RWPE2 (cell line): Measurements from ENCODE around the gene NDOR1.

Source experiments
- ATAC-seq: fragments of 200-7000 bp; cut with Tn5 transposase; 3 replicates; pipeline ENCODE4 v1.9.1; 2021; ENCODE audit warnings: low read depth
- DNase-seq: peaks from one replicate; pipeline ENCODE4 v3.0.0-alpha.2; 2020; ENCODE audit warnings: low spot score
- H3K27ac ChIP-seq: fragments of 450-650 bp; 2 replicates; pipeline ENCODE4 v1.5.1; 2017; ENCODE audit warnings: mild to moderate bottlenecking; ENCODE audit not compliant: poor library complexity, severe bottlenecking
- H3K27me3 ChIP-seq: fragments of 250-450 bp; sonication (Bioruptor Pico); 2 replicates; pipeline ENCODE4 v1.5.1; 2021; ENCODE audit warnings: mild to moderate bottlenecking, moderate library complexity; ENCODE audit not compliant: insufficient read depth, poor library complexity, severe bottlenecking
- H3K36me3 ChIP-seq: fragments of 250-450 bp; sonication (Bioruptor Pico); 2 replicates; pipeline ENCODE4 v1.5.1; 2020; ENCODE audit warnings: low read depth, mild to moderate bottlenecking, moderate library complexity
- H3K4me1 ChIP-seq: fragments of 250-450 bp; sonication (Bioruptor Pico); 2 replicates; pipeline ENCODE4 v1.5.1; 2021; ENCODE audit warnings: mild to moderate bottlenecking, moderate library complexity; ENCODE audit not compliant: insufficient read depth, poor library complexity, severe bottlenecking
- H3K4me3 ChIP-seq: fragments of 250-450 bp; sonication (Bioruptor Pico); 2 replicates; pipeline ENCODE4 v1.5.1; 2021; ENCODE audit warnings: mild to moderate bottlenecking, moderate library complexity; ENCODE audit not compliant: severe bottlenecking
- H3K9me3 ChIP-seq: fragments of 250-450 bp; sonication (Bioruptor Pico); 2 replicates; pipeline ENCODE4 v1.5.1; 2021; ENCODE audit warnings: mild to moderate bottlenecking, moderate library complexity; ENCODE audit not compliant: severe bottlenecking
- CTCF ChIP-seq: fragments of 450-650 bp; IDR thresholded peaks from one replicate; pipeline ENCODE4 v1.5.1; 2017; ENCODE audit warnings: mild to moderate bottlenecking, moderate library complexity; ENCODE audit not compliant: poor library complexity, severe bottlenecking

NDOR1 gene

GRCh38 chr9:137214620-137215019 lies 9.1 kb downstream of the NDOR1 start:
- H3K36me3 ChIP-seq, result peaks cover 6% of the 10 kb centered on the region; the same call in 1 of the 2 replicates
- ATAC-seq, result no peak

GRCh38 chr9:137215196-137215986 lies 9.9 kb downstream of the NDOR1 start:
- Histone ChIP-seq H3K36me3 (peaks cover 4% of the 10 kb centered on the region; the same call in 1 of the 2 replicates), H3K4me1 (peaks cover 5% of the 10 kb centered on the region), H3K9me3 (no peaks in the 10 kb centered on the region), H3K27ac (no peak overlapping the region), H3K4me3 (no peak overlapping the region), H3K27me3 (no peaks in the 10 kb centered on the region)
- DNase-seq (no peak), ATAC-seq (no peak)
- TF ChIP-seq CTCF, result no peak

More at GRCh38 chr9:137214620-137215019, 9.1 kb downstream of the NDOR1 start:
- H3K4me3 ChIP-seq, result no peak overlapping the region
- no peak overlapping the region for H3K27ac ChIP-seq
- no peak for TF ChIP-seq CTCF
- no peaks in the 10 kb centered on the region for H3K27me3 ChIP-seq
- H3K4me1 ChIP-seq, result peaks cover 5% of the 10 kb centered on the region
- DNase-seq, result no peak
- no peaks in the 10 kb centered on the region for H3K9me3 ChIP-seq

GRCh38 chr9:137216188-137216965 lies 10.9 kb downstream of the NDOR1 start:
- 0 out of 2 replicates have a peak, but pooled peaks cover 2% of the 10 kb centered on the region for H3K36me3 ChIP-seq
- peaks cover 5% of the 10 kb centered on the region for H3K4me1 ChIP-seq
- ATAC-seq (no peak), DNase-seq (no peak)
- no peak for TF ChIP-seq CTCF
- no peaks in the 10 kb centered on the region for H3K9me3 ChIP-seq
- peak overlapping the region; percentile 42 for H3K27ac ChIP-seq
- H3K27me3 ChIP-seq, result no peaks in the 10 kb centered on the region
- H3K4me3 ChIP-seq, result no peak overlapping the region

- no peaks in the 10 kb centered on the region for H3K27me3 ChIP-seq
These were observed 12.0 kb downstream of the NDOR1 start for GRCh38 chr9:137217276-137218211.

More at GRCh38 chr9:137217276-137218211, 12.0 kb downstream of the NDOR1 start:
- TF ChIP-seq CTCF, result no peak
- Histone ChIP-seq H3K27ac (peak overlapping the region; percentile 42), H3K4me1 (peaks cover 5% of the 10 kb centered on the region), H3K4me3 (peak overlapping the region; percentile 22), H3K9me3 (no peaks in the 10 kb centered on the region), H3K36me3 (0 out of 2 replicates have a peak, but pooled peaks cover 2% of the 10 kb centered on the region)
- DNase-seq (no peak), ATAC-seq (peak; percentile 74)
